Ishikawa (cell line): Measurements from ENCODE around the gene PEX11B.
A peak's percentile ranks its signal among the peaks of the same experiment; 100 is the strongest.

ENCODE experiments used
- CEBPB ChIP-seq: IDR thresholded peaks from 2 replicates; pipeline ENCODE4 v1.6.1; 2012
- CREB1 ChIP-seq: IDR thresholded peaks from 2 replicates; pipeline ENCODE4 v1.6.1; 2012; ENCODE audit warnings: low read depth
- EGR1 ChIP-seq: IDR thresholded peaks from 2 replicates; pipeline ENCODE4 v1.6.1; 2012
- EP300 ChIP-seq: IDR thresholded peaks from 2 replicates; pipeline ENCODE4 v1.6.1; 2012; ENCODE audit warnings: borderline replicate concordance
- FOXM1 ChIP-seq: IDR thresholded peaks from 2 replicates; pipeline ENCODE4 v1.6.1; 2012; ENCODE audit warnings: low read depth, borderline replicate concordance
- NFIC ChIP-seq: IDR thresholded peaks from 2 replicates; pipeline ENCODE4 v1.6.1; 2012
- RAD21 ChIP-seq: IDR thresholded peaks from 2 replicates; pipeline ENCODE4 v1.6.1; 2012; ENCODE audit warnings: low read depth
- TAF1 ChIP-seq: IDR thresholded peaks from 2 replicates; pipeline ENCODE4 v1.6.1; 2012; ENCODE audit warnings: low read depth, mild to moderate bottlenecking
- TCF12 ChIP-seq: IDR thresholded peaks from 2 replicates; pipeline ENCODE4 v1.6.1; 2012; ENCODE audit warnings: low read depth
- TEAD4 ChIP-seq: IDR thresholded peaks from 2 replicates; pipeline ENCODE4 v1.6.1; 2012
- YY1 ChIP-seq: IDR thresholded peaks from 2 replicates; pipeline ENCODE4 v1.6.1; 2012; ENCODE audit warnings: low read depth
- ZBTB7A ChIP-seq: IDR thresholded peaks from 2 replicates; pipeline ENCODE4 v1.6.1; 2012; ENCODE audit warnings: low read depth
- TF ChIP-seq, protein P1 (sequence below): IDR thresholded peaks from 2 replicates; pipeline ENCODE4 v1.6.1; 2012
- TF ChIP-seq, protein P2 (sequence below): IDR thresholded peaks from 2 replicates; pipeline ENCODE4 v1.6.1; 2012
- TF ChIP-seq, protein P3 (sequence below): IDR thresholded peaks from 2 replicates; pipeline ENCODE4 v1.6.1; 2012; ENCODE audit warnings: low read depth, mild to moderate bottlenecking

The PEX11B gene

DNA sequence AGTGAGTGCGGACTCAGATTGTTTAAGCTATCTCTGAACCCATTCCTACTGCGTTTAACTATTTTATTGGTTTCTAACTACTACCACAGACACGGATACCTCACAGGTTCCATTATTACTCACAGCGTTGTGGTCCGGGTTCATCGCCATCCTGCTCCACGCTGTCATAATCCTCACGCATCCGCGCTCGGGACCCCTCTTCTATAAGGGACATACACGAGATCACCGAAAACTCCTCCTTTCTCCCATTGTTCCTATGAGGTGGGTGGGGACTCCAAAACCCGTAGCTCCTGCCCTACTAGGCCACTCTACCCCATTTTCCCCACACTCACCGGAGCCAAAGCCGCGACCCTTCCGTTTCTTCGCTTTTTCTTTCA, 8.2 kb upstream of the PEX11B start:
- no peak for TF ChIP-seq NFIC
- TF ChIP-seq TCF12 = no peak
- no peak for TF ChIP-seq CREB1
- TF ChIP-seq TAF1 = no peak
- TF ChIP-seq RAD21 = no peak
- no peak for TF ChIP-seq EP300
- no peak for TF ChIP-seq CEBPB
- TF ChIP-seq, protein P1, sequence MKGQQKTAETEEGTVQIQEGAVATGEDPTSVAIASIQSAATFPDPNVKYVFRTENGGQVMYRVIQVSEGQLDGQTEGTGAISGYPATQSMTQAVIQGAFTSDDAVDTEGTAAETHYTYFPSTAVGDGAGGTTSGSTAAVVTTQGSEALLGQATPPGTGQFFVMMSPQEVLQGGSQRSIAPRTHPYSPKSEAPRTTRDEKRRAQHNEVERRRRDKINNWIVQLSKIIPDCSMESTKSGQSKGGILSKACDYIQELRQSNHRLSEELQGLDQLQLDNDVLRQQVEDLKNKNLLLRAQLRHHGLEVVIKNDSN = no peak
- TF ChIP-seq YY1 = no peak
- TF ChIP-seq FOXM1 = no peak; the same call in 1 of the 2 replicates

DNA sequence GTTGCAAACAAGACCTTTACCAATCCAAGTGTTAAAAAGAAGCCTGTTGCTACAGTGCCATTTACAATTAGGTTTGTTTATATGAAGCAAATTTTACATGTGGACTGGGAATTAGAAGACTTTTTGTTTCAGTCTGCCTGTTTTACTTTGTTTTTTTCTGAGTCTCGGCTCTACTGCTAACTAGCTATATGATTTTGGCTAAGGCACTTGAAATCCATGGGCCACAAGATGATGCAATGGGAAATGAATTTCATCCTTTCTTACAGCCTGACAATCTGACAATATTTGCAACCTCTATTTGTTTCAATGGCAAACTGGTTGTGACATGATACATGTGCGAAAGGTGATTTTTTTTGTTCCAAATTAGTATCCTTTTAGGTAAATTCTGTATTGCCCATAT, 3.7 kb upstream of the PEX11B start:
- TF ChIP-seq CEBPB (no peak), EP300 (no peak), NFIC (no peak), RAD21 (no peak), EGR1 (no peak), TEAD4 (no peak), FOXM1 (no peak)
- TF ChIP-seq, protein P2, sequence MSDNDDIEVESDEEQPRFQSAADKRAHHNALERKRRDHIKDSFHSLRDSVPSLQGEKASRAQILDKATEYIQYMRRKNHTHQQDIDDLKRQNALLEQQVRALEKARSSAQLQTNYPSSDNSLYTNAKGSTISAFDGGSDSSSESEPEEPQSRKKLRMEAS = no peak
- TF ChIP-seq, protein P1 = no peak

GRCh38 chr1:145918992-145919939, 749 bp upstream of the PEX11B start:
- TF ChIP-seq, protein P2 = peak; percentile 22; the same call in 1 of the 2 replicates
- TF ChIP-seq ZBTB7A (no peak), EP300 (no peak), CREB1 (no peak; the same call in 1 of the 2 replicates), TAF1 (no peak; the same call in 1 of the 2 replicates), YY1 (peak; percentile 41; the same call in 1 of the 2 replicates), TEAD4 (no peak), CEBPB (no peak), NFIC (peak; percentile 37; the same call in 1 of the 2 replicates), FOXM1 (no peak), EGR1 (no peak), RAD21 (no peak)
- TF ChIP-seq, protein P1 = no peak
- TF ChIP-seq, protein P3, sequence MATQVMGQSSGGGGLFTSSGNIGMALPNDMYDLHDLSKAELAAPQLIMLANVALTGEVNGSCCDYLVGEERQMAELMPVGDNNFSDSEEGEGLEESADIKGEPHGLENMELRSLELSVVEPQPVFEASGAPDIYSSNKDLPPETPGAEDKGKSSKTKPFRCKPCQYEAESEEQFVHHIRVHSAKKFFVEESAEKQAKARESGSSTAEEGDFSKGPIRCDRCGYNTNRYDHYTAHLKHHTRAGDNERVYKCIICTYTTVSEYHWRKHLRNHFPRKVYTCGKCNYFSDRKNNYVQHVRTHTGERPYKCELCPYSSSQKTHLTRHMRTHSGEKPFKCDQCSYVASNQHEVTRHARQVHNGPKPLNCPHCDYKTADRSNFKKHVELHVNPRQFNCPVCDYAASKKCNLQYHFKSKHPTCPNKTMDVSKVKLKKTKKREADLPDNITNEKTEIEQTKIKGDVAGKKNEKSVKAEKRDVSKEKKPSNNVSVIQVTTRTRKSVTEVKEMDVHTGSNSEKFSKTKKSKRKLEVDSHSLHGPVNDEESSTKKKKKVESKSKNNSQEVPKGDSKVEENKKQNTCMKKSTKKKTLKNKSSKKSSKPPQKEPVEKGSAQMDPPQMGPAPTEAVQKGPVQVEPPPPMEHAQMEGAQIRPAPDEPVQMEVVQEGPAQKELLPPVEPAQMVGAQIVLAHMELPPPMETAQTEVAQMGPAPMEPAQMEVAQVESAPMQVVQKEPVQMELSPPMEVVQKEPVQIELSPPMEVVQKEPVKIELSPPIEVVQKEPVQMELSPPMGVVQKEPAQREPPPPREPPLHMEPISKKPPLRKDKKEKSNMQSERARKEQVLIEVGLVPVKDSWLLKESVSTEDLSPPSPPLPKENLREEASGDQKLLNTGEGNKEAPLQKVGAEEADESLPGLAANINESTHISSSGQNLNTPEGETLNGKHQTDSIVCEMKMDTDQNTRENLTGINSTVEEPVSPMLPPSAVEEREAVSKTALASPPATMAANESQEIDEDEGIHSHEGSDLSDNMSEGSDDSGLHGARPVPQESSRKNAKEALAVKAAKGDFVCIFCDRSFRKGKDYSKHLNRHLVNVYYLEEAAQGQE = no peak

DNA sequence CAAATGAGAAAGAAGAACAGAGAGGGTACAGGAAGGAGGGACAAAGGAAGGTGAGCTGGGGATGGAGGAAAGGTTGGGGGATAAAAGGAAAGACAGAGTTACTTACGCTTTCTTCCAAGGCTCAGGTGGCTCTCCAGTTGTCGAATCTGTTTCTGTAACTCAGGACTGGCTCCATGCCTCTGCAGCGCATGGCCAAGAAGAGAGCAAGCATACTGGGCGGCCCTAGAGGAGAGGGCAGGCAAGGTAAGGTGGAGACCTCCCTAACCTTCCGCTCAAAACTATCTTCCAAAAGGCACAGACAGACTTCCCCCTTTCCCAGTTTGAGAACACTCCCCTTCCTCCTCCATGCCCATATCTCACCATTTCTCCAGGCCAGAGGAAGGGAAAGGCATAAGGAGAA, 922 bp downstream of the PEX11B start:
- TF ChIP-seq FOXM1 = no peak
- TF ChIP-seq, protein P2 = no peak
- TF ChIP-seq EGR1 = no peak
- no peak for TF ChIP-seq YY1
- no peak for TF ChIP-seq NFIC

DNA sequence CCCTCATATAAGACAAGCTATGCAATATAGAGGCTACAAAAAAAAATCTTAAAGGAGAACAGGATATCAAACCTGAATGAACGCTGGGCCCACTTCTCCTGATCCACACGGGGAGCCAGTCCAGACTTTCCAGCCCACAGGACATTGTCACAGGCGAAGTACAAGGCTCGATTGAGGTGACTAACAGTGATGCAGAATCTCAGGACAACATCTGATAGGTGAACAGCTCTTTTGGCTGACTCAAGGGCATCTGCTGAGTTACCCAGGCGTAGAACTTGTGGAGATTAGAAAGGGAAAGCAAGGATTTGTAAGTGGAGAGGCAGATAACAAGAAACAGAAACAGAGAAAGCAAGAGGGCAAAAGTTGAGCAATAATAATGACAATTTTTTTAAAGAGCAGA, 1.8 kb downstream of the PEX11B start:
- TF ChIP-seq EGR1 (no peak), TEAD4 (no peak), TAF1 (no peak), CEBPB (no peak), RAD21 (no peak), TCF12 (no peak), ZBTB7A (no peak), EP300 (no peak), YY1 (no peak), CREB1 (no peak), FOXM1 (no peak), NFIC (no peak)
- TF ChIP-seq, protein P1 = no peak
- TF ChIP-seq, protein P3 = no peak
- TF ChIP-seq, protein P2 = no peak
